ENCODE data around the gene ANXA11. TPM values are rescaled to one million over a fixed set of nuclear protein-coding genes. Genes with fewer than 3 reads are reported as not detected.
"Not testable (repeated sequence)": the region's sequence is repeated elsewhere in the genome, so short reads cannot be mapped to it uniquely, and the experiment has no call there.

ANXA11 gene
- total RNA-seq, 4 donors from 2014 or later = 110 to 269 (median 238) TPM

DNA sequence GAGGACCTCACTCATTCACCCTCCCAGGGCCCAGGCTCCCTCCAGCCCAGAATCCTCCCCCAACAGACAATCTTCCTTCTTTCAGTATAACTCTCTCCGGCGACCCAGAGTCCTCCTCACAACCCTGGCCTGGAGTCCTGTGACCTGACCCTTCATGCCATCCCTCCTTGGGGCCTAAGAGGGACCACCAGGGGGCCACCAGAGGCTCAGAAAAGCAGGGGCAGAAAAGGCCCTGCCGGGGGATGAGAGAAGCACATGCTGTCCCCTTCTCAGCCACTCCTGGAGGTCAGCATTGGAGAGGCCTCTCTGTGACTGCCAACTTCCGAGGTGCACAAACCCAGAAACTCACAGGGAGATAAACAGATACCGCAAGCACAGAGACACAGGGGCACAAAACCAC lies 31.1 kb upstream of the ANXA11 start:
- not testable (repeated sequence) for H3K4me3 ChIP-seq, H3K27me3 ChIP-seq, H3K9me3 ChIP-seq, H3K36me3 ChIP-seq, H3K4me1 ChIP-seq, DNase-seq, H3K27ac ChIP-seq

DNA sequence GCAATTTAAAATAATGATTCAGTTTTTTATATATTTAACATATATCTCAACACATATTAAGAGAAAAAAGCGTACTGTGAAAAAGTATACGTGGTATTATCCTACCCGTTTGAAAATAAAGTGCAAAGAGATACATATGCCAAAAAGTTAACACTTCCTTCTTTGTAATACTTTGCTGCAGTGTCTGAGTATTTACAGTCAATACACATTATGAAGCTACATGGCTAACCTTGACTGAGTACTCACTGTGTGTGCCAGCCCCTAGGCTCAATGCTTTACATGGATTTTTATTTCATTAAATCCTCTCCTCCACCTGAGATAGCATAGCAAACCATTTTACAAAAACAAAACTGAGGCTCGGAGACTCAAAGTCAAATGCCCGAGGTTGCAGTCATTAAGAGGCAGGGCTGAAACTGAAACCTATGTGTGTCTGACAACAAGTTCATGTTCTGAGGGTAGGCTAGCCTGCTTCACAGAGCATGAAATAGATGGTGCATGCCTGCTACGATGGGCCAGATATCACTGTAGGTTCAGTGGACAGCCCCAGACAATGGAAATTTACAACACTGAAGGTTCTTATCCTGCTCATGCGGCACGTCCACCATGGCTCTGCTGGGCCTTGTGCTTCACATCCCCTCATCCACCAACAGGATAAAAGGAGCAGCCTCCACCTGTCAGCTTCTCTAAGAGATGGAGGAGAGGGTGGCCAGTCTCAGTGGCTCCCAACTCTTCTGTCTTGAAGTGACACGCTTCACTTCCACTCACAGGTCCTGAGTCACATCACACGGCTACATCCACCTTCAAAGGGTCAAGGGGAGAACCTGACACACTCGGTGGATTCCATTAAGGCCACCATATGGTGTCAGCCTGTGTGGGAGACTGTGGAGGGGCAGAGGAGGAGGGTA lies 29.2 kb upstream of the ANXA11 start:
- H3K36me3 ChIP-seq, H3K27ac ChIP-seq, H3K4me3 ChIP-seq, DNase-seq, H3K27me3 ChIP-seq, H3K4me1 ChIP-seq, H3K9me3 ChIP-seq: not testable (repeated sequence)

DNA sequence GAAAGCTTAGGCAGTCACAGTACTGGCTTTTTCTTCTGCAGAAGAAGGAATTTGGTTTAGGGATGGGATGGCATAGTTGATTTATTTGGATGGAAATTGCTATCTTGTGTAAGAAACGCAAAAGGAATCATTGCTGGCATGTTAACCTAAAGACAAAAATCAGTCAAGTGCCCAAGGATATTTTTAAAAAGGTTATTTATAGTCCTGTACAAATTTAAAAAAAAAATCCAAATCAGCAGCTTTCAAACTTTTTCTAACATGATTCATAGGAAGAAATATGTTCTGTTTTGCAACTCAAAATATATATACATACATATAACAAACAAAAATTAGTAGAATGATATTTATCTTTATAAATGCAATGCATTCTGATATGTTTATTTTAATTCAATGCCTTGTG lies 28.5 kb upstream of the ANXA11 start:
- not testable (repeated sequence) for H3K27me3 ChIP-seq, H3K4me1 ChIP-seq, H3K27ac ChIP-seq, H3K36me3 ChIP-seq, H3K9me3 ChIP-seq, H3K4me3 ChIP-seq, DNase-seq

DNA sequence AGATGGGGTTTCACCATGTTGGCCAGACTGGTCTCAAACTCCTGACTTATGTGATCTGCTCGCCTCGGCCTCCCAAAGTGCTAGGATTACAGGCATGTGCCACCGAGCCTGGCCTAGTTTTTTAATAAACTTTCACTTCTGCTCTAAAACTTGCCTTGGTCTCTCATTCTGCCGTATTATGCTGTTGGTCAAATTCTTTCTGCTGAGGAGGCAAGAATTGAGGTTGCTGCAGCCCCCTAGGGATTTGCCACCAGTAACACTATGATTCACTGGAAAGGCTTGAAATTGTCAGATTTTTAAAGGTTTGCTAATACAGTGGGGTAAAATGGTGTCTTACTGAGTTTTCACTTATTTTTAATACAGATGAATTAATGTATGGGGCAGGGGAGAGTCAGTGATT lies 21.4 kb upstream of the ANXA11 start:
- H3K4me1 ChIP-seq, DNase-seq, H3K27ac ChIP-seq, H3K27me3 ChIP-seq, H3K9me3 ChIP-seq, H3K4me3 ChIP-seq, H3K36me3 ChIP-seq: not testable (repeated sequence)

DNA sequence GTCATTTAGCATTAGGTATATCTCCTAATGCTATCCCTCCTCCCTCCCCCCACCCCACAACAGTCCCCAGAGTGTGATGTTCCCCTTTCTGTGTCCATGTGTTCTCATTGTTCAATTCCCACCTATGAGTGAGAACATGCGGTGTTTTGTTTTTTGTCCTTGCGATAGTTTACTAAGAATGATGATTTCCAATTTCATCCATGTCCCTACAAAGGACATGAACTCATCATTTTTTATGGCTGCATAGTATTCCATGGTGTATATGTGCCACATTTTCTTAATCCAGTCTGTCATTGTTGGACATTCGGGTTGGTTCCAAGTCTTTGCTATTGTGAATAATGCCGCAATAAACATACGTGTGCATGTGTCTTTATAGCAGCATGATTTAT lies 17.7 kb upstream of the ANXA11 start:
- H3K36me3 ChIP-seq, DNase-seq, H3K4me1 ChIP-seq: not testable (repeated sequence)

DNA sequence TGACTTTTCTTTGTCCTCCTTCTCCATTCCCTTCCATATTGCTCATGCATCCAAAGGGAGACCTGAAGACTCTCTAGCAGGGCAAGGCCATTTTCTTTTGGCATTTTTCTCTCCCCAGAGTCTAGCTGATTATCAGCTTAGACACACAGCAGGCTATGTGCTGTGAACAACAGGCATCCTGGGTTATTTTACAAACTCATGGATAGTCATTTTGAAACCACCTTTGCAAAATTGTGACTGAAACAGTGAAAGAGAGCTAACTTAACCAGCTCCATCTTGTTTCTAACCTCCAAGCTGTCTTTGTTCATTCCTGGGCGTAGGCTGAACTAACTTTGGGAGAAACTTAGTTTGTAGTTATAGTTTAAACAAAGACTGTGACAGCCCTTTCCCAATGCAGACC lies 13.5 kb upstream of the ANXA11 start:
- H3K4me3 ChIP-seq, H3K36me3 ChIP-seq, H3K27ac ChIP-seq: not testable (repeated sequence)

More for the DNA sequence above, 17.7 kb upstream of the ANXA11 start:
- H3K27ac ChIP-seq, H3K4me3 ChIP-seq, H3K27me3 ChIP-seq, H3K9me3 ChIP-seq: not testable (repeated sequence)

DNA sequence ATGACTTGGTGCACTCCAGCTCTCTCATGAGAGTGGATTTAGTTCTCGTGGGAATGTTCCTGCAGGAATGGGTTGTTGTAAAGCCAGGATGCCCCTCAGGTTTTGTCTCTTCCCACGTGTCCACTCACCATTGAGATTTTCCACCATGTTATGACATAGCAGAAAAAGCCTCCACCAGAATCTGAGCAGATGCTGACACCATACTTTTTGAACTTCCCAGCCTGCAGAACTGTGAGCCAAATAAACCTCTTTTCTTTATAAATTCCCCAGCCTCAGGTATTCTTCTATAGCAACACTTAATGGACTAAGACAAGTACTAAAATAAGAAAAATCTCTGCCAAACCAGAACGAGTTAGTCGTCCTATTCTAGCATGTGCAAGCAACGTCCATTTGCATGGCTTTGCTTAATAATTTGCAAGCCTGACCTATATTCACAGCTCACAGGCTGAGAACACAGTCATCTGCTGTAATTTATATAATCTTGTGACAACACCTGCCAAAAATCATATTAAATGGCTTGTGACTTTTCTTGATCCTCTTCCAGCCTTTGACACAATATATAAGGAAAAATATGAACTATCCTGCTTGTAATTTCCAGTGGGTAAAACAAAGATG lies 9.1 kb upstream of the ANXA11 start:
- H3K4me1 ChIP-seq, H3K4me3 ChIP-seq: not testable (repeated sequence)

More for the DNA sequence above, 13.5 kb upstream of the ANXA11 start:
- H3K4me1 ChIP-seq, DNase-seq, H3K27me3 ChIP-seq, H3K9me3 ChIP-seq: not testable (repeated sequence)

DNA sequence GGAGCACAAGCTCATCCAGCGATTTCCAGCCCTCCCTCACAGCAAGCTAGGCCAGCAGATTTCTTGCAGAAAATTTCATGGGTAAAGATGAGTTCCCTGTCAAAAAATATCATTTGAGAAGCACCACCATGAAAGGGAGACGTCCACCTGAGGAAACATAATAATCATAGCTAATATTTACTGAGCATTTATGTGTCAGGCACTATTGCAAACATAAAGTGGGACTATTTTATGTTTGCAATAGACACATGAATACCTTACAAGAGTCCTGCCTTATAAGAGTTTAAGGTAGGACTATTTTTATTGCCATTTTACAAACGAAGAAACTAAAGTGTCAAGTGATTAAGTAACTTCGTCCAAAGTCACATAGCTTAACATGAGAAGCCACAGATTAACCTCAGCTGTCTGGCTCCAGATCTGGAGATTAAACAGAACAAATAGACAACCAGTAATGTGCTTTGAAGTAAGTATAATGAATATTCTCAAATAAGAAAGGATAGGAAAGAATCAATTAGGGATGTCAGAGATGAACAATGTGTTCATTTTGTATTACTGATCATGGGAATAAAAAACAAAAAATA lies 7.3 kb upstream of the ANXA11 start:
- H3K27ac ChIP-seq, H3K27me3 ChIP-seq, H3K9me3 ChIP-seq, H3K4me1 ChIP-seq, DNase-seq, H3K4me3 ChIP-seq, H3K36me3 ChIP-seq: not testable (repeated sequence)

More for the DNA sequence above, 9.1 kb upstream of the ANXA11 start:
- not testable (repeated sequence) for H3K27me3 ChIP-seq, H3K27ac ChIP-seq, H3K36me3 ChIP-seq, H3K9me3 ChIP-seq, DNase-seq

DNA sequence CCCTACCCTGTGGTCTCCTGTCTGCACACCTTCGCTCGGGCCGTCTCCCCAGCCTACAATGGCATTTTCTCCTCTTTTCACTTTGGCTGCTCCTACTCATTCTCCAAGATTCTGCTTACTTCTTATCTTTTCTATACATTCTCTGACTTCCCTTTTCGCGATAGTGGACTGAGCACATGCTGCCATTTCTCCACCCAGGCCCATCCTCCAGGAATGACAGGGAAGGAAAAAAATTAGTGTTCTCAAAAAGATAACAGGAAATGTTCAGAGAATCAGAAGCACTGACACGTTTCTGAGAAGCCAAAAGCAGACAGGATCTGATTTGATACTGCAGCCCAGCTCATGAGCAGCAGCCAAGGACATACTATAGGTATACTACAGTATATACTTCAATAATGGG lies 6.4 kb upstream of the ANXA11 start:
- Histone ChIP-seq H3K9me3 (no peaks in the 10 kb centered on the region), H3K27ac (no peak overlapping the region), H3K4me1 (no peaks in the 10 kb centered on the region), H3K27me3 (no peaks in the 10 kb centered on the region), H3K36me3 (no peaks in the 10 kb centered on the region), H3K4me3 (no peak overlapping the region)
- TF ChIP-seq, protein P1, sequence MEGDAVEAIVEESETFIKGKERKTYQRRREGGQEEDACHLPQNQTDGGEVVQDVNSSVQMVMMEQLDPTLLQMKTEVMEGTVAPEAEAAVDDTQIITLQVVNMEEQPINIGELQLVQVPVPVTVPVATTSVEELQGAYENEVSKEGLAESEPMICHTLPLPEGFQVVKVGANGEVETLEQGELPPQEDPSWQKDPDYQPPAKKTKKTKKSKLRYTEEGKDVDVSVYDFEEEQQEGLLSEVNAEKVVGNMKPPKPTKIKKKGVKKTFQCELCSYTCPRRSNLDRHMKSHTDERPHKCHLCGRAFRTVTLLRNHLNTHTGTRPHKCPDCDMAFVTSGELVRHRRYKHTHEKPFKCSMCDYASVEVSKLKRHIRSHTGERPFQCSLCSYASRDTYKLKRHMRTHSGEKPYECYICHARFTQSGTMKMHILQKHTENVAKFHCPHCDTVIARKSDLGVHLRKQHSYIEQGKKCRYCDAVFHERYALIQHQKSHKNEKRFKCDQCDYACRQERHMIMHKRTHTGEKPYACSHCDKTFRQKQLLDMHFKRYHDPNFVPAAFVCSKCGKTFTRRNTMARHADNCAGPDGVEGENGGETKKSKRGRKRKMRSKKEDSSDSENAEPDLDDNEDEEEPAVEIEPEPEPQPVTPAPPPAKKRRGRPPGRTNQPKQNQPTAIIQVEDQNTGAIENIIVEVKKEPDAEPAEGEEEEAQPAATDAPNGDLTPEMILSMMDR (IDR thresholded peaks at IDR 0.05) = no peak
- DNase-seq = no peak

DNA sequence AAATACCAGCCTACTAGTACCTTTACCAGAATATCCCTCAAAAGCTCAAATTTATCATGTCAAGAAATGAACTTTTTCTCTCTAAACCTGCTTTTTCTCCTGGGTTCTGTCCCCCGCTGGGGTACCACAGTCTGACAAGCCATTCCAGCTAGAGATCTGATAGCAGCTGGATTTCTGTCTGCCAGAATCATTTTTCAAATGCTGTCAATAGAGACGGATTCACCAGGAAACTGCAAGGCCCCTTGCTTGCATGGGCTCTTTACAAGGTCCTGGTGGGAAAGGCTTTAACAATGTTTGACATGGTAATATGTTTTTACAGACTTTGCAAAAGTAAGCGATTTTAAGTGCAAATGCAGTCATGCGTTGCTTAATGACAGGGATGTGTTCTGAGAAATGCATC lies 4.9 kb upstream of the ANXA11 start:
- TF ChIP-seq POLR2A (IDR thresholded peaks at IDR 0.05) = no peak
- TF ChIP-seq, protein P1 (IDR thresholded peaks at IDR 0.05) = no peak
- H3K4me3 ChIP-seq = no peak overlapping the region

More for the DNA sequence above, 4.9 kb upstream of the ANXA11 start:
- no peak overlapping the region for H3K27ac ChIP-seq
- peaks cover 0 to 11% (median 3%) of the 10 kb centered on the region in 4 donors for H3K4me1 ChIP-seq
- no peaks in the 10 kb centered on the region for H3K9me3 ChIP-seq
- no peak for DNase-seq
- H3K36me3 ChIP-seq = no peaks in the 10 kb centered on the region
- no peaks in the 10 kb centered on the region for H3K27me3 ChIP-seq
